T-helper 2 cell treated with Interferon-gamma antibody and Interleukin-4, amounts not matched to agents 5 μg/mL and 100 μg/mL, for 36 hours (primary cell): Measurements from ENCODE around the gene ITM2C.

ENCODE experiments used
- DNase-seq: peaks from one replicate; pipeline ENCODE4 v3.0.0; 2021; ENCODE audit warnings: low spot score
- H3K27ac Mint-ChIP-seq: one replicate; pipeline ENCODE4 v1.8.0; 2021; ENCODE audit warnings: mild to moderate bottlenecking, mixed read lengths
- H3K27me3 Mint-ChIP-seq: one replicate; pipeline ENCODE4 v1.8.0; 2021; ENCODE audit warnings: low read depth, mixed read lengths
- H3K36me3 Mint-ChIP-seq: one replicate; pipeline ENCODE4 v1.8.0; 2021; ENCODE audit warnings: low read depth, mixed read lengths
- H3K4me1 Mint-ChIP-seq: one replicate; pipeline ENCODE4 v1.8.0; 2021; ENCODE audit warnings: low read depth, mixed read lengths
- H3K4me3 Mint-ChIP-seq: one replicate; pipeline ENCODE4 v1.8.0; 2022; ENCODE audit warnings: mild to moderate bottlenecking, moderate library complexity, mixed read lengths
- H3K9me3 Mint-ChIP-seq: one replicate; pipeline ENCODE4 v1.8.0; 2021; ENCODE audit warnings: mixed read lengths

Gene ITM2C

GRCh38 chr2:230886671-230887071 lies 21.9 kb downstream of the ITM2C start:
- no peak overlapping the region for H3K27ac Mint-ChIP-seq
- no peaks in the 10 kb centered on the region for H3K9me3 Mint-ChIP-seq
- H3K4me1 Mint-ChIP-seq: peaks cover 7% of the 10 kb centered on the region
- H3K27me3 Mint-ChIP-seq: peaks cover 27% of the 10 kb centered on the region
- no peaks in the 10 kb centered on the region for H3K36me3 Mint-ChIP-seq
- H3K4me3 Mint-ChIP-seq: no peak overlapping the region
- no peak for DNase-seq

- Mint-ChIP-seq H3K27ac (no peak overlapping the region), H3K4me1 (peaks cover 7% of the 10 kb centered on the region), H3K36me3 (no peaks in the 10 kb centered on the region), H3K4me3 (no peak overlapping the region), H3K27me3 (peaks cover 25% of the 10 kb centered on the region), H3K9me3 (no peaks in the 10 kb centered on the region)
- DNase-seq: no peak
These were observed 22.6 kb downstream of the ITM2C start for GRCh38 chr2:230887342-230887741.

GRCh38 chr2:230888824-230889400 lies 24.2 kb downstream of the ITM2C start:
- Mint-ChIP-seq H3K4me1 (peaks cover 7% of the 10 kb centered on the region), H3K4me3 (no peak overlapping the region), H3K27me3 (peaks cover 29% of the 10 kb centered on the region), H3K27ac (no peak overlapping the region), H3K9me3 (no peaks in the 10 kb centered on the region), H3K36me3 (no peaks in the 10 kb centered on the region)
- DNase-seq: no peak

- Mint-ChIP-seq H3K9me3 (no peaks in the 10 kb centered on the region), H3K36me3 (no peaks in the 10 kb centered on the region), H3K27me3 (peaks cover 27% of the 10 kb centered on the region), H3K27ac (no peak overlapping the region), H3K4me1 (peaks cover 9% of the 10 kb centered on the region), H3K4me3 (no peak overlapping the region)
- DNase-seq: no peak
These were observed 25.3 kb downstream of the ITM2C start for GRCh38 chr2:230889911-230890601.

GRCh38 chr2:230890646-230891045 lies 25.9 kb downstream of the ITM2C start:
- H3K4me1 Mint-ChIP-seq: peaks cover 7% of the 10 kb centered on the region
- no peak overlapping the region for H3K4me3 Mint-ChIP-seq
- H3K27ac Mint-ChIP-seq: no peak overlapping the region
- no peaks in the 10 kb centered on the region for H3K36me3 Mint-ChIP-seq
- H3K27me3 Mint-ChIP-seq: peaks cover 27% of the 10 kb centered on the region
- DNase-seq: no peak
- no peaks in the 10 kb centered on the region for H3K9me3 Mint-ChIP-seq

- H3K4me1 Mint-ChIP-seq: peaks cover 6% of the 10 kb centered on the region
- H3K4me3 Mint-ChIP-seq: no peak overlapping the region
- H3K27ac Mint-ChIP-seq: no peak overlapping the region
- no peak for DNase-seq
- no peaks in the 10 kb centered on the region for H3K9me3 Mint-ChIP-seq
- peaks cover 27% of the 10 kb centered on the region for H3K27me3 Mint-ChIP-seq
- H3K36me3 Mint-ChIP-seq: no peaks in the 10 kb centered on the region
These were observed 26.3 kb downstream of the ITM2C start for GRCh38 chr2:230891064-230891463.

- H3K9me3 Mint-ChIP-seq: no peaks in the 10 kb centered on the region
- H3K27me3 Mint-ChIP-seq: peaks cover 28% of the 10 kb centered on the region
- no peak overlapping the region for H3K27ac Mint-ChIP-seq
- no peaks in the 10 kb centered on the region for H3K36me3 Mint-ChIP-seq
- H3K4me1 Mint-ChIP-seq: peaks cover 6% of the 10 kb centered on the region
- no peak for DNase-seq
- no peak overlapping the region for H3K4me3 Mint-ChIP-seq
These were observed 26.8 kb downstream of the ITM2C start for GRCh38 chr2:230891509-230891908.

GRCh38 chr2:230893338-230893737 lies 28.6 kb downstream of the ITM2C start:
- Mint-ChIP-seq H3K9me3 (no peaks in the 10 kb centered on the region), H3K4me3 (no peak overlapping the region), H3K36me3 (no peaks in the 10 kb centered on the region), H3K27ac (no peak overlapping the region), H3K4me1 (peaks cover 6% of the 10 kb centered on the region), H3K27me3 (peaks cover 38% of the 10 kb centered on the region)
- DNase-seq: no peak

GRCh38 chr2:230893841-230894781 lies 29.4 kb downstream of the ITM2C start:
- Mint-ChIP-seq H3K4me1 (peaks cover 6% of the 10 kb centered on the region), H3K9me3 (no peaks in the 10 kb centered on the region), H3K36me3 (no peaks in the 10 kb centered on the region), H3K4me3 (no peak overlapping the region), H3K27ac (no peak overlapping the region), H3K27me3 (peaks cover 36% of the 10 kb centered on the region)
- no peak for DNase-seq

GRCh38 chr2:230895536-230896345 lies 31.0 kb downstream of the ITM2C start:
- H3K27me3 Mint-ChIP-seq: peaks cover 36% of the 10 kb centered on the region
- no peak overlapping the region for H3K27ac Mint-ChIP-seq
- H3K36me3 Mint-ChIP-seq: no peaks in the 10 kb centered on the region
- no peak overlapping the region for H3K4me3 Mint-ChIP-seq
- DNase-seq: no peak
- no peaks in the 10 kb centered on the region for H3K9me3 Mint-ChIP-seq
- H3K4me1 Mint-ChIP-seq: peaks cover 8% of the 10 kb centered on the region

GRCh38 chr2:230896346-230897115 lies 31.8 kb downstream of the ITM2C start:
- Mint-ChIP-seq H3K27ac (no peak overlapping the region), H3K4me3 (no peak overlapping the region)

GRCh38 chr2:230898016-230898712 lies 33.4 kb downstream of the ITM2C start:
- Mint-ChIP-seq H3K4me3 (no peak overlapping the region), H3K36me3 (no peaks in the 10 kb centered on the region), H3K4me1 (peaks cover 4% of the 10 kb centered on the region), H3K27me3 (peaks cover 21% of the 10 kb centered on the region), H3K27ac (no peak overlapping the region), H3K9me3 (no peaks in the 10 kb centered on the region)
- DNase-seq: no peak

More at GRCh38 chr2:230896346-230897115, 31.8 kb downstream of the ITM2C start:
- H3K9me3 Mint-ChIP-seq: no peaks in the 10 kb centered on the region
- H3K36me3 Mint-ChIP-seq: no peaks in the 10 kb centered on the region
- peaks cover 32% of the 10 kb centered on the region for H3K27me3 Mint-ChIP-seq
- DNase-seq: no peak
- H3K4me1 Mint-ChIP-seq: peaks cover 5% of the 10 kb centered on the region
